Forelimb muscle (tissue), 1 donor: ENCODE data around the gene IL36G. TPM values are rescaled to one million over a fixed set of nuclear protein-coding genes. Genes with fewer than 3 reads are reported as not detected.

Source experiments
- DNase-seq: peaks from one replicate; pipeline ENCODE4 v3.0.0-alpha.2; 2013; ENCODE audit warnings: low read depth
- polyA plus RNA-seq: library from polyadenylated mRNA; unstranded; fragments of 120-200 nt; gene quantifications from one replicate; pipeline ENCODE4 v1.2.1, GENCODE V29; 2013; ENCODE audit not compliant: insufficient read length

IL36G gene
- polyA plus RNA-seq, 1 donor = 0.14 TPM

DNA sequence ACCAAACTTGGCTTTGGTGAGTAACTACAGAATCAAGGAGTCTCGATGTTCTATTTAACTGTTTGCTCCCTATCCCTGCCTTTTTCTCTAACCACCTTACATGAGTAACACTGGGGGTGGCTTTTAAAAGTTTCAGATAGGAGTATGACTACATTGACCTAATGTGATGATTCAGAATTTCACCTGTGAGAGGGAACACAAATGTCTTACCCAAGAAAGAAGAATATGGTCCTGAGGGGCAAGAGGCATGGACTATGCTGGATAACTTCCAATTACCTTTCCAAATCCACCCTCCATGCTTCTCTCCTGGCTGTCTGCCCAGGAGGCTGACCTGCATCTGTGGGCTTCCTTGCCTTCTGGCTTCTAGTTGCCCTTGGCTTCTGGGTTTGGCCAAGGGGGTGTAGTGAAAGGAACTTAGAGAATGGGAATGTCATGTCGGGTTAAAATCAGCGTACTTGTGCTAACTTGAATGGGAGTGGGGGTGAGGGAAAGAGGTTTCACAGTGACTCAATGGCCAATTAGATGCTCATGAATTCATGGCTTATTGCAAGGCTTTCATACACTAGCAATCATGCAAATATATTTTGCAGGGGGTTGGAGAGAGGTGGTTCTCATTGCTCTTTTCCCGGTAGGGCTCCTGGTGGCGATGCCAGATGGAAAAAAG lies 5.3 kb upstream of the IL36G start:
- DNase-seq = no peak

DNA sequence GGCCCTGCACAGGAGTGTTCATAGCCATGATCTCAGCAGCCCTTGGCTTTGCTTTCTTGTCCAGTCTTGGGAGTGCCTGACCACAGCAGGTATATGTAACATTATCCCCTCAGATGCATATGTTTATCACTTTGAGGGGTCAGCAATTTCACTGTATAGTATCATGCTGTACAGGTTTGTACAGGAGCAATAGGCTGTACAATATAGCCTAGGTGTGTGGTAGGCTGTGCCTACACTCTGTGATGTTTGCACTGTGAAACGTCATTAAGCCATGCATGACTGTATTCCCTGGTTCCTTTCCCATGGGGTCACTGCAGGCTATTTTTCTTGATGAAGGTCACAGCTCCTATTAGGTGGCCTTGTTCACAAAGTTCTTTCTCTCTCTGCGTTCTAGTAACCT lies 4.7 kb upstream of the IL36G start:
- no peak for DNase-seq

DNA sequence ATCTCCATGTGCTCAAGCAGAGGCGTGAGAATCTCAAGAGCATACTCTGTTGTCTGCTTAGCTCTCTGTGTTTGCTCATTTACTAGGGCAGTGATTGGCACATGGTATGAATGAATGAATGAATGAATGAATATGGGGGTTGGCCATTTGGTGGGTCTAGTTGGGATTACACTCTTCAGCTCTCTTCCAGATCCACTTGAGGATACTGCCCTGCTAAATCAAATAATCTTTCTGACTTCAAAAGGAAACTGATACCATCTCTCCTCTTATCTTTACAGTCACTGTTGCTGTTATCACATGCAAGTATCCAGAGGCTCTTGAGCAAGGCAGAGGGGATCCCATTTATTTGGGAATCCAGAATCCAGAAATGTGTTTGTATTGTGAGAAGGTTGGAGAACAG lies 1.9 kb downstream of the IL36G start:
- DNase-seq = no peak

DNA sequence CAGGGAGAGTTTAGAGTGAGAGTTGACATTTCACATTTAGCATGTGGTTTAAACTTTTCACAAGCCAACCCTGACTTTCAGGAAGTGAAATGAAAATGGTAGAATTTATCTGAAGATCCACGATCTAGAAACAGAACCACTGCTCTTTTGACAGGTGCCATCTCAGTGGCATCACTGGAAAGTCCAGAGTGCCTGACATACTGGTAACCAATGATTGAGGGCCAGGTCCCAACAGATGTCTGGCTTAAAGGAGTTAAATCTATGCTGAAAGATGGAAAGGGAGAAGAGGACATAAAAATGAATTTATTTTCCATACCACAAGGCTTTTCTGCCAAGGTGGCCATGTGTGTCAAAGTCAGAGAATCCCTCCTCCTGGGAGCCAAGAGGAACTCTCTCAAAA lies 2.7 kb downstream of the IL36G start:
- no peak for DNase-seq

DNA sequence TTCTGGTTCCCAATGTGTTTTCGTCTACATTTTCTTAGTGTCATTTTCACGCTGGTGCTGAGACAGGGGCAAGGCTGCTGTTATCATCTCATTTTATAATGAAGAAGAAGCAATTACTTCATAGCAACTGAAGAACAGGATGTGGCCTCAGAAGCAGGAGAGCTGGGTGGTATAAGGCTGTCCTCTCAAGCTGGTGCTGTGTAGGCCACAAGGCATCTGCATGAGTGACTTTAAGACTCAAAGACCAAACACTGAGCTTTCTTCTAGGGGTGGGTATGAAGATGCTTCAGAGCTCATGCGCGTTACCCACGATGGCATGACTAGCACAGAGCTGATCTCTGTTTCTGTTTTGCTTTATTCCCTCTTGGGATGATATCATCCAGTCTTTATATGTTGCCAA lies 7.3 kb downstream of the IL36G start:
- DNase-seq = no peak

DNA sequence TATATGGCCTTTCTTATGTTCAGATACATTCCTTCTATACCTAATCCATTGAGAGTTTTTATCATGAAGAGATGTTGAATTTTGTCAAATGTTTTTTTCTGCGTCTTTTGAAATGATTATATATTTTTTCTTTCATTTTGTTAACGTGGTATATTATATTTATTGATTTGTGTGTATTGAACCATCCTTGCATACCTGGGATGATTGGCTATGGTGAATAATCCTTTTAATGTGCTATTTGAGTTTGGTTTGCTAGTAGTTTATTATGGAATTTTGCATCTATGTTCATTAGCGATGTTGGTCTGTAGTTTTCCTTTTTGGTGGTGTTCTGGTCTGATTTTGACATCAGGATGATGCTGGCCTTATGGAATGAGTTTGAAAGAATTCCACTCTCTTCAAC lies 11.8 kb downstream of the IL36G start:
- no peak for DNase-seq

DNA sequence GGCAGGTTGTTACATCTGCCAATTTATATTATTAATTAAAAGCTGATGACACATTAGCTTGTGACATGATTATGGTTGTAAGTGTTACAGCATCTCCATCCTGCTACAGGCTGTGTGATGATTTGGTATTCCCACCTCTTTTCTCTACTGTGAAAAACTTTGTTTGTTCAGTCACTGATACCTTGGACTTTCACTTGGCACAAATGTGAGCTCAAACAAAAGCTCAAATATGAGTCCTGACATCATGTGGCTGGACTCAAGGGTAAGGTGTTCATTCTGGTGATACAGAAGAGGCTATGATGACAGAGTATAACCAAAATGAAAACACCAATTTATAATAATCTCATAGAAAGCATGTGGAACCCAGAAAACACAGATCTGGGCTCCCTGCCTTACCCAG lies 16.0 kb downstream of the IL36G start:
- DNase-seq = no peak

DNA sequence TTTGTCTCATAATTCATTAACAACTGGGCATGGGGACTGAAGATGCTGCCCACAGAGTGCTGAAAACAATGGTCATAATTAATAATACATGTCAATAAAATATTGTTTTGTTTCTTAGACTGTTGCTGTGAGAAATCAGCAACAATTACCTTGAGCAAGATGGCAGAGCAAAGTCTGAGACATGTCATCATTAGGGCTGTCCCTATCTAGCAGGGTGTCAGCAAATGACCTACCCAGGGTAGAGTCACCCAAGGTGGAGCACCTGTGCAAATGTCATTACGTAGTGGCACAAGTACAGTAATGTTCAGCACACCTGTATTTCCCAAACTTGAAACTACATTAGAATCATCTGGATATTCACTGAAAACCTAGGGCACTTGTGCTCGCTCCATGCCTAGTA lies 16.8 kb downstream of the IL36G start:
- no peak for DNase-seq

DNA sequence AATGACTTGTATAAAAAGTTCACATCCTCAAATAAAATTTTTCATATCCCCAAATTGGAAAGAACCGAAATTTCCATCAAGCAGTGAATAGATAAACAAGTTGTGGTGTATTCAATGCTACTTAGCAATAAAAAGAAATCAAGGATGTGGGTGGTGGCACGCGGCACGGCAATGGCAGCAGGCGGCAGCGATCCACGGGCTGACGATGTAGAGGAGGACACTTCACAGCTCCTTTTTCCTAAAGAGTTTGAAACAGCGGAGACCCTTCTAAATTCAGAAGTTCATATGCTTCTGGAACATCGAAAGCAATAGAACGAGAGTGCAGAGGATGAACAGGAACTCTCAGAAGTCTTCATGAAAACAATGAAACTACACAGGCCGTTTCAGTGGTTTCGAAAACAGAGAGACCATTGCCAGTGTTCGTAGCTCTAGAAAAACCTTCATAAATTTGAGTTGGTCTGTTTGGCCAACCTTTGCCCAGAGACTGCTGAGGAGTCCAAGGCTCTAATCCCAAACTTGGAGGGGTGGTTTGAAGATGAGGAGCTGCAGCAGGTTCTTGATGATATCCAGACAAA lies 17.6 kb downstream of the IL36G start:
- DNase-seq = no peak

DNA sequence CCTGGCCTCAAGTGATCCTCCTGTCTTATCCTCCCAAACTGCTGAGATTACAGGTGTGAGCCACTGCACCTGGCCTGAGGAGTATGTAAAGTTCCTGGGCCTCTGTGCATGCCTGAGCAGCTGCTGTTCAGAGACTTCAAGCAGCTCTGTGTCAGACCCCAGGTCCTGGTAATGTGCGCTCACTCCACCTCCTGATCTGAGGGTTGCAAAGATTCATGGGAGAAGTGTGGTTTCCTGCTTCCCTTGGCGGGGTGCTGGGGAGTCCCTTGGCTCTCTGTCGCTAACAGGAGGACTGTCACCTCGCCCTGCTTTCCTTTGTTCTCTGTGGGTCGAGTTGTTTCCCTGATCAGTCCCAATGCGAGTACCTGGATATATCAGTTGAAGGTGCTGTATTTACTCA lies 18.8 kb downstream of the IL36G start:
- DNase-seq = no peak

DNA sequence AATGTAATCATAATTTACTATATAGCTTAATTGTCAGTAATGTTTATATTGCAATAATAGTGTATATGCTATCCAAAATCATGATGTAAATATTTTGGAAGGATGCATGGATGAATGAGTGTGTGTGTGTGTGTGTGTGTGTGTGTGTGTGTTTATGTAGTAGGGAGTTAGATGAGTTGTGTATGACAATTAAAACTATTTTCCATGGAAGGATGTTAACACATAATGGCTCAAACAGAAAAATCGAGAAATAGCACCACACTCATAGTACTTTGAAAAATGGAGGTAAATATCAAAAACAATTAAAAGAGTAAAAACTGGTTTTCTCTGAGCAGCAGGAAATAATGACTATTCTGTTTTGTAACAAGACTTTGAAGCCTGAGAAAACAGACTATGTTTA lies 19.3 kb downstream of the IL36G start:
- no peak for DNase-seq

DNA sequence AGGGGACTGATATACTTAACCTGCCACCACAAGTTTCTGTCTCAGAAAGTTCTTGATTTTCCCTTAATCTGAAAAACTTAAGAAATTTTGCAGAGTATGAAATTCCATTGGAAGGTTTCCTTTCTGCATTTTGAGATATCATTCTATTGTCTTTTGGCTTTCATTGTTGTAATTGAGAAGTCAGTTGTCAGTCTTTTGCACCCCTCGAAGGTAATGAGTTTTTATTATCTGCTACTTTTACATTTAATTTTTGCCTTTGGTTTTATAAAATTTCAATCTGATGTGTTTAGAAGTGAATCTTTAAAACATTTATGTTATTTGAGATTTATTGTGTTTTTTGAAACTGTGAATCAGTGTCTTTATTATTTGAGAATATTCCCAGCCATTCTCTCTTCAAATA lies 22.6 kb downstream of the IL36G start:
- no peak for DNase-seq

DNA sequence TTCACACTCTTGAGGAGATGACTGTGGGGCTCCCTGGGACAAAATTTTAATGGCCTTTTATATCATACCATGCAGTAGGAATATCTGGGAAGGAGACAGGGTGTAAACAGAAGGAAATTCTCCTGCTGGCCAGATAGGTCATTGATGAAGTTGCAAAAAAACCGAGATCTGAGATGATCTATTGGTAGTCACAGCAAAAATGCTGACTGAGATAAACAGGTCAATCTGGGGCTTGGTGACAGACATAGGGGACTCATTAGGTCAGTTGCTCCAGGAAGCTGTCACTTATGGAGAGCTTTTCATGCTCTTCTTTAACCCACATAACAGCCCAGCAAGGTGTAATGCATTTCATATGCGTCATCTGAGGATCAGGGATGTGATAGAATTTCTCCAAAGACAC lies 24.9 kb downstream of the IL36G start:
- no peak for DNase-seq

DNA sequence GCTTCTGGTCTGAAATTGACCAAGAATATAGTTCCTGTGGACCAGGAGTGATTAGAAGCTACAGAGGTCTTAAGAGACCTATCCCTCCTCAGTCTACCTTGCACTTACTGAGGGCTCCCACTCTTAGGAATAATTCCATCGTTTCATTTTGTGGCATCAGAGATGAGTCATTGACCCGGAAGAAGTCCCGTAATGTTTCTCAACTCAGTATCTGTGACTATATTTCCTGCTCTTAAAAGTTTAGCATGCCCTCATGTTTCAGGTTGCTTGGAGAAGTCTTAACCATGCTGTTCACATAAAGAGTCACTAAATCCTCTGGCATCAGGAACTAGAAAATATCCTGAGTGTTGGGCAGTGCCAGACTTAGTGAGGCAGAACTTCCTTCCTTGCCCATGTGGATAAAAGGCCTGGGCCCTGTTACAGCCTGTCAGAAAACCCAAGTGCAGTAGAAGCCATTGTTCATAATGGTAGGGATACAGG lies 27.3 kb downstream of the IL36G start, which contains the start of gene IL36A:
Gene IL36A (plus strand): TSS at position 430 of the 480 bp plus-strand sequence. CDS start 413 bp downstream, outside the sequence.
- no peak for DNase-seq

DNA sequence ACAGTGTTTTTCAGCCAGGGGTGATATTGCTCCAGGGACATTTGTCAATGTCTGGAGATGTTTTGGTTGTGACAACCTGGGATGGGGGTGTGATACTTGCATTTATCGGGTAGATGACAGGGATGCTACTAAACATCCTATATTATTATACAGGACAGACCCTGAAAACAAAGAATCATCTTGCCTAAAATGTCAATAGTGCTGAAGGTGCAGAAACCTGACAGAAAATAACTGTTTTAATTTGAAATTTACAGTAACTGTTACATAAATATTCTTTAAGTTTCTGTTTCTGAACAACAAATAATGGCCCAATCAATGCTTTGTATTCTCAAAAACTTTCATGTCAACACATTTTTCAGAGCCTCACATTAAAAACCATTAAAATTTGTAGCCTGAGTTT lies 29.4 kb downstream of the IL36G start:
- no peak for DNase-seq

DNA sequence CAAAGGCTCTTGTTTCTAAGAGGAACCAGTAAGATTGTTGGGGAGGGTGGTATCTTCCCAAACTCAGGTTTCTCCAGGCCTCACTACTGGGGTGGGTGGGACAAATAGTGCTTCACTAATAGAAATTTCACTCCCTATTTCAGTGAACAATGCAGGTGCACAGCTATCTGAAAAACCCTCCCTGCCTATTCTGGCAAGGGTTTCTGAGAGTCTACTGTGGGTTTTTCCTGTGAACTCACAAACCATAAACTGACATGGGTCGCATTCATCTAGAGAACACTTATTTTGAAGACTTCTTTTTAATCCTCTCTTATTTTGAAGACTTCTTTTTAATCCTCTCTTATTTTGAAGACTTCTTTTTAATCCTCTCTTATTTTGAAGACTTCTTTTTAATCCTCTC lies 31.8 kb downstream of the IL36G start:
- DNase-seq = no peak

DNA sequence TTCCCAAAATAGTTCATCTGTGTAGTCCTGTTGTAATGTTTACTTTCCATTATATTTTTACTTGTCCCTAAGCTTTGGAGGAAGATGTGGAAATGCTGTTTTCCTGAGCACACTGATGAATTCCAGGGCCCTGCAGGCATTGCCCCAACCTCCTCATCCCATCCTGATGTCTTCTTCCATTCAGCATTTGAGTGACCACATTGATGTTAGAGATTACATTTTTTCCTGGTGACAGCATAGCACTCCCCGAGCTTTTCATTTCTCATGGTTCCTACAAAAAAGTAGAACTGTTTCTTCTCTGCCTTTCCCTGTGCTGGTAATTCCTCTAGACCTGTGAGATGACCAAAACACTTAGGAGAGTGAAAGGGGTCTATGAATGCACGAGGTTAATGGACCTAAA lies 32.3 kb downstream of the IL36G start:
- no peak for DNase-seq

DNA sequence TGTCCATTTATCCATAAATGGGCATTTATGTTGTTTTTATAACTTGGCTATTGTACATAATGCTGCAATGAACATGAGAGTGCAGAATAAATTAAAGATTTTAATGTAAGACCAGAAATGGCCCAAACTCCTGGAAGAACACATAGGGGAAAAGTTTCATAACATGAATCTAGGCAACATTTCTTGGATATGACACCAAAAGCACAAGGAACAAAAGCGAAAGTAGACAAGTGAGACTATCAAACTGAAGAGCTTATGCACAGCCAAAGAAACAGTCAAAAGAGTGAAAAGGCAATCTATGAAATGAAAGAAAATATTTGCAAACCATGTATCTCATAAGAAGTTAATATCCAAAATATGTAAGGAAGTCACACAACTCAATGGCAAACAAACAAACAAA lies 33.3 kb downstream of the IL36G start:
- no peak for DNase-seq

DNA sequence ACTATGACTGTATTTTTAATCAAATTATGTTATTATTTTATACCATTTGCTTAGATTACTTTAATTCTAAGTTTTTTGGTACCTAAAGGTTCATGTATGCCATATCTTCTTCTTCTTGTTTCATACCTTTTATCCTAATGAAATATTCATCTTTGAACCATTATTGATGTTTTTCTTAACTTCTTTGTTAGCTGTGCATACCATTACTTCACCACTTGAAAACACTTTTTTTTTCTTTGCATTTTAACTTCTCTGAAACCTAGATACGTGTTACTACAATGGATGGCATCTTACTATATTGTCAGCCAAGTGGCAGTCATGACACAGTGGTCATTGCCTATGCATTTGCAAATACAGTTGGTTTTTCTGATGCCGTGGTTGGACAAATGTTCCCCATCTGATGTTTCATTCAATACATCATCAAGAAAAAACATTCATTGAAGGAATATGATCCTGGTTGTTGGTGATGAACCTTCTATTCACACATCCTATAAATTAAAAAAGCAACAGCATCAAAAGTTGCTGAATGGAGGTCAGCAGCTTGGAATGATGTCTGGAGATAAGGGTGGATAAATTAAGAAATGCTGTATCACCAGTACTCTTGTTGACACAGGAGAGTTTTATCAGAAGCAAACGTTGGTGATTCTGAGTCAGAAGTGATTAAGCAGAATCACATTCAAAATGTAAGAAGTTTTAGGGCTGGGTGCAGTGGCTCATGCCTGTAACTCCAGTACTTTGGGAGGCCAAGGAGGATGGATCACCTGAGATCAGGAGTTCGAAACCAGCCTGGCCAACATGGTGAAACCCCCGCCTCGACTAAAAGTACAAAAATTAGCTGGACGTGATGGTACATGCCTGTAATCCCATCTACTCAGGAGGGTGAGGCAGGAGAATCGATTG lies 34.9 kb downstream of the IL36G start:
- DNase-seq = no peak

DNA sequence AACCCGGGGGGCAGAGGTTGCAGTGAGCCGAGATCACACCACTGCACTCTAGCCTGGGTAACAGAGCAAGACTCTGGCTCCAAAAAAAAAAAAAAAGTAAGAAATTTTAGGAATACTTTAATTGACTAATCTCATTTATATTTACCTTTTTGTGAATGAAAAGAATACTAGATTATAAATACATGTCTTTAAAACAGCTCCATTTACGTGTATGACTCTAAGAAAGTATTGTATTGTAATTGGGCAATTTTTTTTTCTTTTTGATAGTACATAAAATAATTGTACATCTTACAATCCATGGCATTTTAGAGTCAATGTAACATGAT lies 35.5 kb downstream of the IL36G start:
- DNase-seq = no peak

DNA sequence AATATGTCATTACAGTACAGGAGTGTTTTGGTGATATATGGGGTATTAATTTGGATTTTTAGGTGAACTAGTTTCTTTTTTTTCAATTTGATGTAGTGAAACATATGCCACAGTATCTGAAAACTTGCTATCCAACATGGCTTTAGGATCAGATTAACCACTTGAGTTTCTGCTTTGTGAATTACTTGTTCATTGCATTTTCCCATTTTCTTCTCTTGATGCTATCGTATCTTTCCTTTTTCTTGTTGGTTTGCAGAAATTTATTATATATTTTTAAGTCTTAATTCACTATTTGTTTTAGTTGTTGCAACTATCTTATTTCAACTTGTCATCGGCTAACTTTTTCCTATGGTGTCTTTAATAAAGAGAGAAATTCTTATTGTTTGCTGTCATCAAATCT lies 36.3 kb downstream of the IL36G start:
- DNase-seq = no peak

DNA sequence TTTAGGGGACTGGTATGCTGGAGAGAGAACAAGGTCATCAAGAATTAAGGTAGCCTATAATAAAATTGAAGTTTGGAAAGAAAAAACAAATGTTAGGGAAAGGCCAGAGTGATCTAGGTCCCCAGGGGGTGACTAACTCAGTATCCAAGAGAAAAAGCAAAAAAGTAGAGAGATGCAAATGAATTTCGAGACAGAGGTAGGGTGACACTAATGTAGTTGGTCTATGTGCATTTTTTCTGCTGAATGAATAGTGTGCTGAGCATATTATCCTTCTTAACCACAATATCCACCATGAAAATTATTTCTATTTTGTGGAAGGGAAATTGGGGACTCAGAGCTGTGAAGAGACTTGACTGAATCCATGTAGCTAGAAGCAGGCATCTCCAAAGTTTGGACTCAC lies 37.2 kb downstream of the IL36G start:
- no peak for DNase-seq

DNA sequence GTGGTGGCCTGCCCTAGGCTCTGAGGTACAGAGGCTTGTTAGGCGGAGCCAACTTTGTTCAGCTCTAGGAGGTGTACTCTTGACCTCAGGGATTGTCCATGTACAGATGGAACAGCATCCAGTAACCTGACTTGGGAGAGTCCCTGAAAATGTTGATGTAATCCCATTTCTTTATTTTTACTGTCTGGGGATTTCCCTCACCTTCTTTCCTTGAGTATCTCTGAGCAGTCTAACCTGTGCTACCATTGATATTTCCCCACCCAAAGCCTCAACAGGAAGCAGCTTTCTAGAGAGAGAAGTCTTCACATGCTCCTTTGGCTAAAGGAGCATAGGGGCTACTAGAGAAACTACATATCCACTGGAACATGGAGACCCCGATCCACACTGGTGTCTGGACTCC lies 37.8 kb downstream of the IL36G start:
- no peak for DNase-seq
